SK-N-SH (cell line): ENCODE results near the gene CASQ1.

Experiments used
- TF ChIP-seq, protein P1 (sequence below): fragments of 200-600 bp; sonication (generic); IDR thresholded peaks from 2 replicates; pipeline ENCODE4 v1.6.1; 2017; ENCODE audit warnings: antibody characterized with exemption, mild to moderate bottlenecking, moderate library complexity
- TF ChIP-seq, protein P2 (sequence below): IDR thresholded peaks from 2 replicates; pipeline ENCODE4 v1.6.1; 2012; ENCODE audit warnings: mild to moderate bottlenecking, low read depth, low read length, moderate library complexity

- TF ChIP-seq, protein P1, sequence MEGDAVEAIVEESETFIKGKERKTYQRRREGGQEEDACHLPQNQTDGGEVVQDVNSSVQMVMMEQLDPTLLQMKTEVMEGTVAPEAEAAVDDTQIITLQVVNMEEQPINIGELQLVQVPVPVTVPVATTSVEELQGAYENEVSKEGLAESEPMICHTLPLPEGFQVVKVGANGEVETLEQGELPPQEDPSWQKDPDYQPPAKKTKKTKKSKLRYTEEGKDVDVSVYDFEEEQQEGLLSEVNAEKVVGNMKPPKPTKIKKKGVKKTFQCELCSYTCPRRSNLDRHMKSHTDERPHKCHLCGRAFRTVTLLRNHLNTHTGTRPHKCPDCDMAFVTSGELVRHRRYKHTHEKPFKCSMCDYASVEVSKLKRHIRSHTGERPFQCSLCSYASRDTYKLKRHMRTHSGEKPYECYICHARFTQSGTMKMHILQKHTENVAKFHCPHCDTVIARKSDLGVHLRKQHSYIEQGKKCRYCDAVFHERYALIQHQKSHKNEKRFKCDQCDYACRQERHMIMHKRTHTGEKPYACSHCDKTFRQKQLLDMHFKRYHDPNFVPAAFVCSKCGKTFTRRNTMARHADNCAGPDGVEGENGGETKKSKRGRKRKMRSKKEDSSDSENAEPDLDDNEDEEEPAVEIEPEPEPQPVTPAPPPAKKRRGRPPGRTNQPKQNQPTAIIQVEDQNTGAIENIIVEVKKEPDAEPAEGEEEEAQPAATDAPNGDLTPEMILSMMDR: no peak
- TF ChIP-seq, protein P2, sequence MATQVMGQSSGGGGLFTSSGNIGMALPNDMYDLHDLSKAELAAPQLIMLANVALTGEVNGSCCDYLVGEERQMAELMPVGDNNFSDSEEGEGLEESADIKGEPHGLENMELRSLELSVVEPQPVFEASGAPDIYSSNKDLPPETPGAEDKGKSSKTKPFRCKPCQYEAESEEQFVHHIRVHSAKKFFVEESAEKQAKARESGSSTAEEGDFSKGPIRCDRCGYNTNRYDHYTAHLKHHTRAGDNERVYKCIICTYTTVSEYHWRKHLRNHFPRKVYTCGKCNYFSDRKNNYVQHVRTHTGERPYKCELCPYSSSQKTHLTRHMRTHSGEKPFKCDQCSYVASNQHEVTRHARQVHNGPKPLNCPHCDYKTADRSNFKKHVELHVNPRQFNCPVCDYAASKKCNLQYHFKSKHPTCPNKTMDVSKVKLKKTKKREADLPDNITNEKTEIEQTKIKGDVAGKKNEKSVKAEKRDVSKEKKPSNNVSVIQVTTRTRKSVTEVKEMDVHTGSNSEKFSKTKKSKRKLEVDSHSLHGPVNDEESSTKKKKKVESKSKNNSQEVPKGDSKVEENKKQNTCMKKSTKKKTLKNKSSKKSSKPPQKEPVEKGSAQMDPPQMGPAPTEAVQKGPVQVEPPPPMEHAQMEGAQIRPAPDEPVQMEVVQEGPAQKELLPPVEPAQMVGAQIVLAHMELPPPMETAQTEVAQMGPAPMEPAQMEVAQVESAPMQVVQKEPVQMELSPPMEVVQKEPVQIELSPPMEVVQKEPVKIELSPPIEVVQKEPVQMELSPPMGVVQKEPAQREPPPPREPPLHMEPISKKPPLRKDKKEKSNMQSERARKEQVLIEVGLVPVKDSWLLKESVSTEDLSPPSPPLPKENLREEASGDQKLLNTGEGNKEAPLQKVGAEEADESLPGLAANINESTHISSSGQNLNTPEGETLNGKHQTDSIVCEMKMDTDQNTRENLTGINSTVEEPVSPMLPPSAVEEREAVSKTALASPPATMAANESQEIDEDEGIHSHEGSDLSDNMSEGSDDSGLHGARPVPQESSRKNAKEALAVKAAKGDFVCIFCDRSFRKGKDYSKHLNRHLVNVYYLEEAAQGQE: no peak
Measured at GRCh38 chr1:160227561-160227960, 37.2 kb downstream of the CASQ1 start.
